SK-N-SH treated with all-trans-retinoic acid at 6 μM for 48 hours (cell line): ENCODE data around the gene ABHD8.

Experiments
- ARNTL ChIP-seq: fragments of 450-650 bp; formaldehyde crosslinking; IDR thresholded peaks from 2 replicates; pipeline ENCODE4 v1.5.0; 2020; ENCODE audit warnings: low read depth, mild to moderate bottlenecking, moderate library complexity, borderline replicate concordance
- CSDC2 ChIP-seq: fragments of 250-450 bp; sonication (Bioruptor Pico); IDR thresholded peaks from 2 replicates; pipeline ENCODE4 v1.5.0; 2020; ENCODE audit warnings: mild to moderate bottlenecking, moderate library complexity
- PPARA ChIP-seq: fragments of 250-450 bp; sonication (Bioruptor Pico); IDR thresholded peaks from 2 replicates; pipeline ENCODE4 v1.5.0; 2020; ENCODE audit warnings: mild to moderate bottlenecking, borderline replicate concordance
- ZFP3 ChIP-seq: fragments of 250-450 bp; sonication (Bioruptor Pico); IDR thresholded peaks from 2 replicates; pipeline ENCODE4 v1.5.0; 2020; ENCODE audit warnings: mild to moderate bottlenecking, moderate library complexity
- TF ChIP-seq, protein P1 (sequence below): fragments of 250-450 bp; sonication (Bioruptor Pico); IDR thresholded peaks from 2 replicates; pipeline ENCODE4 v1.8.0; 2020; ENCODE audit warnings: mild to moderate bottlenecking, moderate library complexity, borderline replicate concordance

DNA sequence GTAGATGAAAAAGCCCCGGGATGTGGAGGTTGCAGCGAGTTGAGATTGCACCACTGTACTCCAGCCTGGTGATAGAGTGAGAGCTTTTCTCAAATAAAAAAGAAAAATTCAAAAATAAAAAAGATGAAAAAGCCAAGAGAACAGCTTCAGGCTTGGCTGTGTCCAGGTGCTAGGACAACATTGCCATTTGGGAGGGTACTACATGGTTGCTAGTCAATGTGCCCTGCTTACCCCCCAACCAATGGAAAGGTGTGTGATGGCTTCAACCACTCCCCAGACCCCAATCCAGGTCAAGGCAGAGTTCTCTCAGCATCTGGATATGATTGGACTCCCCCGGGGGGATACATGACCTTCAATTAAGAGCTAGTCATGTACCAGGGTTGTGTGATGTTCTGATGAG, 23.8 kb downstream of the ABHD8 start:
- TF ChIP-seq CSDC2 (CRISPR knock-in tag) (no peak), ARNTL (CRISPR knock-in tag) (no peak), PPARA (CRISPR knock-in tag) (no peak), ZFP3 (CRISPR knock-in tag) (no peak)
- TF ChIP-seq, protein P1, sequence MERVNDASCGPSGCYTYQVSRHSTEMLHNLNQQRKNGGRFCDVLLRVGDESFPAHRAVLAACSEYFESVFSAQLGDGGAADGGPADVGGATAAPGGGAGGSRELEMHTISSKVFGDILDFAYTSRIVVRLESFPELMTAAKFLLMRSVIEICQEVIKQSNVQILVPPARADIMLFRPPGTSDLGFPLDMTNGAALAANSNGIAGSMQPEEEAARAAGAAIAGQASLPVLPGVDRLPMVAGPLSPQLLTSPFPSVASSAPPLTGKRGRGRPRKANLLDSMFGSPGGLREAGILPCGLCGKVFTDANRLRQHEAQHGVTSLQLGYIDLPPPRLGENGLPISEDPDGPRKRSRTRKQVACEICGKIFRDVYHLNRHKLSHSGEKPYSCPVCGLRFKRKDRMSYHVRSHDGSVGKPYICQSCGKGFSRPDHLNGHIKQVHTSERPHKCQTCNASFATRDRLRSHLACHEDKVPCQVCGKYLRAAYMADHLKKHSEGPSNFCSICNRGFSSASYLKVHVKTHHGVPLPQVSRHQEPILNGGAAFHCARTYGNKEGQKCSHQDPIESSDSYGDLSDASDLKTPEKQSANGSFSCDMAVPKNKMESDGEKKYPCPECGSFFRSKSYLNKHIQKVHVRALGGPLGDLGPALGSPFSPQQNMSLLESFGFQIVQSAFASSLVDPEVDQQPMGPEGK: no peak
